Kidney epithelial cell (primary cell): ENCODE data around the gene PDE6H. TPM values are rescaled to one million over a fixed set of nuclear protein-coding genes. Genes with fewer than 3 reads are reported as not detected.

Experiments
- DNase-seq: peaks from one replicate; pipeline ENCODE4 v3.0.0-alpha.2; 2010; ENCODE audit warnings: low read depth
- H3K27me3 ChIP-seq: 2 replicates; pipeline ENCODE4 v1.6.0; 2011; ENCODE audit warnings: low read length; ENCODE audit not compliant: control insufficient read depth, insufficient read depth
- H3K36me3 ChIP-seq: 2 replicates; pipeline ENCODE4 v1.5.1; 2011; ENCODE audit warnings: low read length; ENCODE audit not compliant: control insufficient read depth, insufficient read depth
- H3K4me3 ChIP-seq: 2 replicates; pipeline ENCODE4 v1.5.1; 2011; ENCODE audit warnings: low read depth, mild to moderate bottlenecking, control low read depth, low read length
- total RNA-seq: library from RNA; depleted of rRNA; stranded (reverse); fragments of >200 nt; gene quantifications from 2 replicates; pipeline ENCODE4 v1.2.3, GENCODE V29; 2015
- TF ChIP-seq, protein P1 (sequence below): IDR thresholded peaks from 2 replicates; pipeline ENCODE4 v1.5.1; 2011; ENCODE audit warnings: mild to moderate bottlenecking, moderate library complexity, low read length, control low read depth, inconsistent platforms; ENCODE audit not compliant: insufficient read depth, poor library complexity, severe bottlenecking

Gene PDE6H
- total RNA-seq, 1 donor from 2014 or later = not detected

DNA sequence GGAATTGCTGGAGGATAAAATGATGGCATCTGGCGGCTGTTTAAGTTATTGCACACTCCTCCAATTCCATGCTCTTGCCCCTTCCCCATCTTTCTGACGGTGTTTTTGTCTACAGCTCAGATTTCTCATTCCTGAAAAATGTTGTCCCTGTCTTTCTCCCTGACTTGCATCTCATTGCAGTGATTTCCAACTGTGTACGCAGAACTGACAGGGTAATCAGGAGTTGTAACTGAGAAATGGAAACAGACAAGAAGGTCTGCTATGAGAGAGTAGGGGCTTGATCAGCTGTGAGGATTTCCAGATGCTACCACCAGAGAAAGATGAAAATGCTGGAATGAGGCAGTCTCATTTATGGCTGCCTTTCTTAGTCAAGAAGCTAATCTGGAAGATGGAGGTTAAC is 35.8 kb upstream of the PDE6H start:
- TF ChIP-seq, protein P1, sequence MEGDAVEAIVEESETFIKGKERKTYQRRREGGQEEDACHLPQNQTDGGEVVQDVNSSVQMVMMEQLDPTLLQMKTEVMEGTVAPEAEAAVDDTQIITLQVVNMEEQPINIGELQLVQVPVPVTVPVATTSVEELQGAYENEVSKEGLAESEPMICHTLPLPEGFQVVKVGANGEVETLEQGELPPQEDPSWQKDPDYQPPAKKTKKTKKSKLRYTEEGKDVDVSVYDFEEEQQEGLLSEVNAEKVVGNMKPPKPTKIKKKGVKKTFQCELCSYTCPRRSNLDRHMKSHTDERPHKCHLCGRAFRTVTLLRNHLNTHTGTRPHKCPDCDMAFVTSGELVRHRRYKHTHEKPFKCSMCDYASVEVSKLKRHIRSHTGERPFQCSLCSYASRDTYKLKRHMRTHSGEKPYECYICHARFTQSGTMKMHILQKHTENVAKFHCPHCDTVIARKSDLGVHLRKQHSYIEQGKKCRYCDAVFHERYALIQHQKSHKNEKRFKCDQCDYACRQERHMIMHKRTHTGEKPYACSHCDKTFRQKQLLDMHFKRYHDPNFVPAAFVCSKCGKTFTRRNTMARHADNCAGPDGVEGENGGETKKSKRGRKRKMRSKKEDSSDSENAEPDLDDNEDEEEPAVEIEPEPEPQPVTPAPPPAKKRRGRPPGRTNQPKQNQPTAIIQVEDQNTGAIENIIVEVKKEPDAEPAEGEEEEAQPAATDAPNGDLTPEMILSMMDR = no peak
- no peaks in the 10 kb centered on the region for H3K27me3 ChIP-seq
- no peak for DNase-seq
- H3K36me3 ChIP-seq = no peaks in the 10 kb centered on the region
- no peak overlapping the region for H3K4me3 ChIP-seq

DNA sequence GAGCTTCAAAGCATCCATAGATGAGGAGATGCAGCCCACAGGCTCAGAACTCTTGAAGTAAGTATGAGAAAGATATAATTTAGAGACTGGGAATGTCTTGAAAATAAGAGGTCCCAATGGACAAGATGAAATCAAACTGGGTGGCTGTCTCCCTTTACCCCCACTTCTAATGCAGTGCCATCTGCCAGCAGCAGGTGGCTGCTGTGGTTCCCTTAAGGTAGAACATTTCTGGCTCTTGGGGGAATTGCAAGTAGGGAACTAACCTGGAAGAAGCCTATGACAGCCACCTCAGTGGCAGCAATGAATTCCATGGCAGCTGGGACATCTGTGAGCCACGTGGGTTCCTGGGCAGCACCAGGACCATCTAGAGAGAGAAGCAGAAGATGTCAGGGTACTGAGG is 35.2 kb upstream of the PDE6H start:
- Histone ChIP-seq H3K4me3 (no peak overlapping the region), H3K27me3 (no peaks in the 10 kb centered on the region), H3K36me3 (no peaks in the 10 kb centered on the region)
- TF ChIP-seq, protein P1 = no peak
- no peak for DNase-seq

DNA sequence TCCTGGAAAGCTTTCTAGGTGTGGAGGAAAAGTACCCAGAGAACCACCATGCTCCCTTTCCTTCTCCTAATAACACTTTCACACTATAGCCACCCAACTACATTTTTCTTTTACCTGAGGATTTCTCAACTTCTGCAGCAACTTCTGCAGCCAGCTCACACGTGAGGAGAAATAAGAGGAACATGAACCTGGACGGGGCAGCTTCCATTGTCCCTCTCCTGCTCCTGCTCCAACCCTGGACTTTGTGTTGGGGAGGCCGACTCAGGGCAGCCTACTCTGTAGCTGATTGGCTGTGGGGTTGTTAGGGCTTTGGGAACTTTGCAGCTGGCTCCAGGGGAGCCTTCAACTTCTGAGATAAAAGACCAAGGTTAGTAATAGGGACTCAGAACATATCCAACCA is 34.5 kb upstream of the PDE6H start, which contains the start of gene ERP27:
TSS of gene ERP27 (minus strand) at position 237 of the 400 bp plus-strand sequence. CDS start at position 208, 29 bp downstream.
- TF ChIP-seq, protein P1 = no peak
- no peaks in the 10 kb centered on the region for H3K27me3 ChIP-seq
- no peak for DNase-seq
- no peak within 1 kb of the TSS for H3K4me3 ChIP-seq
- no peaks in the 10 kb centered on the region for H3K36me3 ChIP-seq

DNA sequence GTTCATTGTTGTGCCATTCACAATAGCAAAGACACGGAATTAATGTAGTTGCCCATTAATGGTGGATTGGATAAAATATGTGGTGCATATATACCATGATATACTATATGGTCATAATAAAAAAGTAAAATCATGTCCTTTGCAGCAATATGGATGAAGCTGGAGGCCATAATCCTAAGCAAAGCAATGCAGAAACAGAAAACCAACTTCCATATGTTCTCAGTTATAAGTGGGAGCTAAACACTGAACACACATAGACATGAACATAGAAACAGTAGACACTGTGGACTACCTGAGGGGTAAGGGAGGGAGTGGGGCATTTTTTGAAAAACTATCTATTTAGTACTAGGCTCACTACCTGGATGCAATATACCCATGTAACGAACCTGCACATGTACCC is 31.5 kb upstream of the PDE6H start:
- TF ChIP-seq, protein P1 = no peak
- Histone ChIP-seq H3K4me3 (no peak overlapping the region), H3K27me3 (no peaks in the 10 kb centered on the region), H3K36me3 (no peaks in the 10 kb centered on the region)
- no peak for DNase-seq

DNA sequence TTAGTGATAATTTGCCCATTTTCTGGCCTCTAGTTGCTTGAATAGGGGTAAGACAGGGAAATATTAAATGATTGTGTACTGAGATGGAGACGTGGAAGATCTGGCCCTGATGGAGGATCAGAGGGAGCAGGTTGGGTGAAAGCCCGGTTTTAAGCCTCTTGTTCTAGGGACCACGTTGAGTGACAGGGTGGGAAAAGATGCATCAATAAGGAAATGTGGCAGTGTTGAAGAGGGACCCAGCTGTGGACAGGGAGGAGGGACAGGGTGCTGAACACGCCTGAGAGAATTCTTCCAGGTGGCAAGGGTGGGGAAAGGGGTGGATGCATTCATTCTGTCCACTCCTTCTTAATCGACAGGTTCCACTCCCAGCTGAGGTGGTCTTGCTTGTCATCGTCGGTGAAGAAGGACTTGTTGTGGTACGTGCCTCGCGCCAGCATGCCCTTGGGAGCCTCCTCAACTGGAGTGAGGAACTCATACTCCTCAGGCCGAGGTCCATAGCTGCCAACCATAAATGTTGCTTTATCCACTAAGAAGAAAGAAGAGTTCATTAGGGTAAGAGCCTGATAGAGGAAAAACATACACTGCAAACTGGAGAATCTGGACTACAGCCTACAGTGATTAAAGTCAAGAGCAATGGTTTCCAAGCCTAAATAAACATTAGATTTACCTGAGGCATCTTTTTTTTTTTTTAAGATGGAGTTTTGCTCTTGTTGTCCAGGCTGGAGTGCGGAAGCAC is 30.5 kb upstream of the PDE6H start:
- Histone ChIP-seq H3K36me3 (no peaks in the 10 kb centered on the region), H3K4me3 (no peak overlapping the region), H3K27me3 (no peaks in the 10 kb centered on the region)
- no peak for DNase-seq
- TF ChIP-seq, protein P1 = no peak

DNA sequence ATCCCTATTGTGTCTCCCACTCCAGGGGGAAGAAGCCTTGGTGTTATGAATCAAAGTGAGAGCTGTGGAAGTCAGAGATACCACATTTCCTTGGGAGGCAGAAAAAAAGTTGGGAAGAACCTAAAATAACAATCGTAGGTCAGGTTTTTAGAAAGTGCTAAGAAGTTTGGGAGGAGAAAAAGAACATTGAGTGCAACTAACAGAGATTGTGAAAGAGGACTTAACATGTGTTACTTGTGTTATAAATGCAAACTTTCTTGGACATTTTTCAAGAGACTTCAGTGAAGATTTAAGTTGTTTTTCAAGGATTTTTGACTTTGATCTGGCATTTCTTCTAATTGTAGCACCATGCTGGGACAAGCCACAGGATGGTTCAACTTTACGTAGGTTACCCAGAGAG is 26.7 kb upstream of the PDE6H start:
- Histone ChIP-seq H3K36me3 (no peaks in the 10 kb centered on the region), H3K27me3 (no peaks in the 10 kb centered on the region), H3K4me3 (no peak overlapping the region)
- DNase-seq = no peak
- TF ChIP-seq, protein P1 = no peak
